Astrocyte (in vitro differentiated cells and primary cell): ENCODE measurements around the gene PPAN.

ENCODE experiments used
- EZH2 ChIP-seq: IDR thresholded peaks from 2 replicates; pipeline ENCODE4 v1.6.1; 2012; ENCODE audit warnings: mild to moderate bottlenecking, low read length, inconsistent platforms; ENCODE audit not compliant: insufficient read depth
- TF ChIP-seq, protein P1 (sequence below): IDR thresholded peaks from 2 replicates; pipeline ENCODE4 v1.5.1; 2011; ENCODE audit warnings: low read depth, mild to moderate bottlenecking, inconsistent platforms, low read length, moderate library complexity; ENCODE audit not compliant: insufficient read depth

GRCh38 chr19:10149427-10149826 lies 43.3 kb downstream of the PPAN start:
- TF ChIP-seq, protein P1, sequence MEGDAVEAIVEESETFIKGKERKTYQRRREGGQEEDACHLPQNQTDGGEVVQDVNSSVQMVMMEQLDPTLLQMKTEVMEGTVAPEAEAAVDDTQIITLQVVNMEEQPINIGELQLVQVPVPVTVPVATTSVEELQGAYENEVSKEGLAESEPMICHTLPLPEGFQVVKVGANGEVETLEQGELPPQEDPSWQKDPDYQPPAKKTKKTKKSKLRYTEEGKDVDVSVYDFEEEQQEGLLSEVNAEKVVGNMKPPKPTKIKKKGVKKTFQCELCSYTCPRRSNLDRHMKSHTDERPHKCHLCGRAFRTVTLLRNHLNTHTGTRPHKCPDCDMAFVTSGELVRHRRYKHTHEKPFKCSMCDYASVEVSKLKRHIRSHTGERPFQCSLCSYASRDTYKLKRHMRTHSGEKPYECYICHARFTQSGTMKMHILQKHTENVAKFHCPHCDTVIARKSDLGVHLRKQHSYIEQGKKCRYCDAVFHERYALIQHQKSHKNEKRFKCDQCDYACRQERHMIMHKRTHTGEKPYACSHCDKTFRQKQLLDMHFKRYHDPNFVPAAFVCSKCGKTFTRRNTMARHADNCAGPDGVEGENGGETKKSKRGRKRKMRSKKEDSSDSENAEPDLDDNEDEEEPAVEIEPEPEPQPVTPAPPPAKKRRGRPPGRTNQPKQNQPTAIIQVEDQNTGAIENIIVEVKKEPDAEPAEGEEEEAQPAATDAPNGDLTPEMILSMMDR: no peak
- no peak for TF ChIP-seq EZH2
